ENCODE results near the gene MUC5B. TPM values are rescaled to one million over a fixed set of nuclear protein-coding genes. Genes with fewer than 3 reads are reported as not detected.

Gene MUC5B
- total RNA-seq, 3 donors from 2014 or later = 2.0 to 6.9 TPM; not detected in 1

- no peaks in the 10 kb centered on the region for H3K36me3 ChIP-seq
- no peak for DNase-seq (ENCODE audit: low spot score in 2 of 2)
- intact Hi-C loops (cut with DNase I; ENCODE audit: low total_unique reads) = no loop called here
- no peaks in the 10 kb centered on the region for H3K27me3 ChIP-seq
- H3K4me1 ChIP-seq = no peaks in the 10 kb centered on the region
- H3K27ac ChIP-seq = no peak overlapping the region
- no peak overlapping the region for H3K4me3 ChIP-seq
- TF ChIP-seq, protein P1, sequence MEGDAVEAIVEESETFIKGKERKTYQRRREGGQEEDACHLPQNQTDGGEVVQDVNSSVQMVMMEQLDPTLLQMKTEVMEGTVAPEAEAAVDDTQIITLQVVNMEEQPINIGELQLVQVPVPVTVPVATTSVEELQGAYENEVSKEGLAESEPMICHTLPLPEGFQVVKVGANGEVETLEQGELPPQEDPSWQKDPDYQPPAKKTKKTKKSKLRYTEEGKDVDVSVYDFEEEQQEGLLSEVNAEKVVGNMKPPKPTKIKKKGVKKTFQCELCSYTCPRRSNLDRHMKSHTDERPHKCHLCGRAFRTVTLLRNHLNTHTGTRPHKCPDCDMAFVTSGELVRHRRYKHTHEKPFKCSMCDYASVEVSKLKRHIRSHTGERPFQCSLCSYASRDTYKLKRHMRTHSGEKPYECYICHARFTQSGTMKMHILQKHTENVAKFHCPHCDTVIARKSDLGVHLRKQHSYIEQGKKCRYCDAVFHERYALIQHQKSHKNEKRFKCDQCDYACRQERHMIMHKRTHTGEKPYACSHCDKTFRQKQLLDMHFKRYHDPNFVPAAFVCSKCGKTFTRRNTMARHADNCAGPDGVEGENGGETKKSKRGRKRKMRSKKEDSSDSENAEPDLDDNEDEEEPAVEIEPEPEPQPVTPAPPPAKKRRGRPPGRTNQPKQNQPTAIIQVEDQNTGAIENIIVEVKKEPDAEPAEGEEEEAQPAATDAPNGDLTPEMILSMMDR (IDR thresholded peaks at IDR 0.05) = no peak
- TF ChIP-seq POLR2AphosphoS5 (IDR thresholded peaks at IDR 0.05) (no peak), POLR2A (IDR thresholded peaks at IDR 0.05) (no peak)
- H3K9me3 ChIP-seq = no peaks in the 10 kb centered on the region
Observed at GRCh38 chr11:1251236-1251770, 28.4 kb downstream of the MUC5B start.

- no peak overlapping the region for H3K27ac ChIP-seq
- H3K27me3 ChIP-seq = no peaks in the 10 kb centered on the region
- H3K4me3 ChIP-seq = no peak overlapping the region
- intact Hi-C loops (cut with DNase I; ENCODE audit: low total_unique reads) = no loop called here
- H3K36me3 ChIP-seq = no peaks in the 10 kb centered on the region
- DNase-seq (ENCODE audit: low spot score in 2 of 2) = no peak
- H3K9me3 ChIP-seq = no peaks in the 10 kb centered on the region
- H3K4me1 ChIP-seq = no peaks in the 10 kb centered on the region
- TF ChIP-seq POLR2AphosphoS5 (IDR thresholded peaks at IDR 0.05) = no peak
- TF ChIP-seq, protein P1 (IDR thresholded peaks at IDR 0.05) = no peak
Observed at GRCh38 chr11:1252371-1253102, 29.7 kb downstream of the MUC5B start.

- no peaks in the 10 kb centered on the region for H3K9me3 ChIP-seq
- intact Hi-C loops (cut with DNase I; ENCODE audit: low total_unique reads) = no loop called here
- H3K27me3 ChIP-seq = no peaks in the 10 kb centered on the region
- no peak for DNase-seq (ENCODE audit: low spot score in 2 of 2)
- H3K4me3 ChIP-seq = no peak overlapping the region
- TF ChIP-seq, protein P1 (IDR thresholded peaks at IDR 0.05) = no peak
- TF ChIP-seq POLR2AphosphoS5 (IDR thresholded peaks at IDR 0.05) (no peak), POLR2A (IDR thresholded peaks at IDR 0.05) (no peak)
- H3K27ac ChIP-seq = no peak overlapping the region
- H3K4me1 ChIP-seq = no peaks in the 10 kb centered on the region
- no peaks in the 10 kb centered on the region for H3K36me3 ChIP-seq
Observed at GRCh38 chr11:1253103-1253485, 30.2 kb downstream of the MUC5B start.

GRCh38 chr11:1254086-1254648 lies 31.3 kb downstream of the MUC5B start:
- intact Hi-C loops (cut with DNase I; ENCODE audit: low total_unique reads) = no loop called here
- H3K4me1 ChIP-seq = no peaks in the 10 kb centered on the region
- H3K4me3 ChIP-seq = no peak overlapping the region
- no peak for DNase-seq (ENCODE audit: low spot score in 2 of 2)
- H3K27me3 ChIP-seq = no peaks in the 10 kb centered on the region
- TF ChIP-seq, protein P1 (IDR thresholded peaks at IDR 0.05) = no peak
- TF ChIP-seq POLR2A (IDR thresholded peaks at IDR 0.05) (no peak), POLR2AphosphoS5 (IDR thresholded peaks at IDR 0.05) (no peak)
- H3K27ac ChIP-seq = no peak overlapping the region
- no peaks in the 10 kb centered on the region for H3K9me3 ChIP-seq
- no peaks in the 10 kb centered on the region for H3K36me3 ChIP-seq

- Histone ChIP-seq H3K4me1 (no peaks in the 10 kb centered on the region), H3K9me3 (no peaks in the 10 kb centered on the region), H3K27me3 (no peaks in the 10 kb centered on the region), H3K36me3 (no peaks in the 10 kb centered on the region), H3K4me3 (no peak overlapping the region), H3K27ac (no peak overlapping the region)
- no peak for DNase-seq (ENCODE audit: low spot score in 2 of 2)
- no peak for TF ChIP-seq POLR2AphosphoS5 (IDR thresholded peaks at IDR 0.05)
- no peak for TF ChIP-seq POLR2A (IDR thresholded peaks at IDR 0.05)
- TF ChIP-seq, protein P1 (IDR thresholded peaks at IDR 0.05) = no peak
- intact Hi-C loops (cut with DNase I; ENCODE audit: low total_unique reads) = no loop called here
Observed at GRCh38 chr11:1254733-1255132, 31.9 kb downstream of the MUC5B start.
